A204.1 (cell line): ENCODE results near the gene C14orf180.

ENCODE experiments used
- FAIRE-seq: peaks from 2 replicates; lab custom pipeline; 2012; peaks lifted over from hg19 to GRCh38; lab: Jason Lieb, UNC

C14orf180 gene

GRCh38 chr14:104550340-104550860 lies 29.2 kb upstream of the C14orf180 start:
- FAIRE-seq = no peak

- FAIRE-seq = no peak
These were observed 28.5 kb upstream of the C14orf180 start for GRCh38 chr14:104550861-104551728.

GRCh38 chr14:104551851-104552737 lies 27.5 kb upstream of the C14orf180 start:
- FAIRE-seq = no peak

- FAIRE-seq = no peak
These were observed 26.8 kb upstream of the C14orf180 start for GRCh38 chr14:104552738-104553125.

GRCh38 chr14:104553166-104554087 lies 26.1 kb upstream of the C14orf180 start:
- no peak for FAIRE-seq

GRCh38 chr14:104554088-104554607 lies 25.4 kb upstream of the C14orf180 start:
- no peak for FAIRE-seq

- no peak for FAIRE-seq
These were observed 24.7 kb upstream of the C14orf180 start for GRCh38 chr14:104554608-104555429.

- FAIRE-seq = no peak
These were observed 23.9 kb upstream of the C14orf180 start for GRCh38 chr14:104555430-104556255.

- FAIRE-seq = no peak
These were observed 23.1 kb upstream of the C14orf180 start for GRCh38 chr14:104556256-104557021.

GRCh38 chr14:104557086-104557485 lies 22.5 kb upstream of the C14orf180 start:
- FAIRE-seq = no peak

- FAIRE-seq = no peak
These were observed 21.8 kb upstream of the C14orf180 start for GRCh38 chr14:104557766-104558165.

- no peak for FAIRE-seq
These were observed 21.1 kb upstream of the C14orf180 start for GRCh38 chr14:104558231-104559027.

GRCh38 chr14:104559028-104559803 lies 20.3 kb upstream of the C14orf180 start:
- no peak for FAIRE-seq

- no peak for FAIRE-seq
These were observed 19.6 kb upstream of the C14orf180 start for GRCh38 chr14:104559804-104560585.

- FAIRE-seq = no peak
These were observed 19.0 kb upstream of the C14orf180 start for GRCh38 chr14:104560586-104560945.

- no peak for FAIRE-seq
These were observed 18.4 kb upstream of the C14orf180 start for GRCh38 chr14:104561124-104561557.
